ENCODE data around the gene CDKN2A. TPM values are rescaled to one million over a fixed set of nuclear protein-coding genes. Genes with fewer than 3 reads are reported as not detected.
A peak's percentile ranks its signal among the peaks of the same experiment; 100 is the strongest.

The CDKN2A gene
- 9.5 and 11.7 TPM in 2 replicates for total RNA-seq
- total RNA-seq (2013) = 7.1 TPM
- polyA plus RNA-seq = 5.6 and 6.4 TPM in 2 replicates
- polyA minus RNA-seq = 5.6 and 5.7 TPM in 2 replicates

DNA sequence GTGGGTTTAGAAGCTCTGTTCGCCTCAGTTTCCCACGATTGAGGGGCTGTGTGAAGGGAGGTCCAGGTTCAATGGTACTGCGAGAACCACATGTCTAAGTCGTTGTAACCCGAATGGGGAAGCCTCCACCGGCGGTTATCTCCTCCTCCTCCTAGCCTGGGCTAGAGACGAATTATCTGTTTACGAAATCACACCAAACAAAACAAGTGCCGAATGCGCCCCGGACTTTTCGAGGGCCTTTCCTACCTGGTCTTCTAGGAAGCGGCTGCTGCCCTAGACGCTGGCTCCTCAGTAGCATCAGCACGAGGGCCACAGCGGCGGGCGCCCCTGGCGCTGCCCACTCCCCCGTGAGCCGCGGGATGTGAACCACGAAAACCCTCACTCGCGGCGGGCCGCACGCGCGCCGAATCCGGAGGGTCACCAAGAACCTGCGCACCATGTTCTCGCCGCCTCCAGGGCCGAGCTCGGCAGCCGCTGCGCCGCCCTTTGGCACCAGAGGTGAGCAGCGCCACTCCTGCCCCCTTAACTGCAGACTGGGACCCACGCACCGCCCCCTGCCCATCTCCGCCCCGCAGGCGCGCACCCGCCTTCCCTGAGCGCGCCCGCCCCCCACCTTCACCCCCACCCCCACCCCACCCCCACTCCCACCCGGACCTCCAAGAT is at the start of gene CDKN2A:
Gene CDKN2A (minus strand): TSS at position 500 of the 663 bp plus-strand sequence.
- Histone ChIP-seq H3K36me3 (replicated peaks in 1 of 2; ENCODE audit: control extremely low read depth in 1 of 2, control insufficient read depth in 1 of 2, extremely low read depth in 1 of 2, insufficient read depth in 2 of 2, low read length in 1 of 2) (no peaks in the 10 kb centered on the region), H3K9ac (ENCODE audit: low read length) (peak within 1 kb of the TSS; percentile 96)
- peaks cover 12% of the 10 kb centered on the region for H3K27me3 Mint-ChIP-seq

DNA sequence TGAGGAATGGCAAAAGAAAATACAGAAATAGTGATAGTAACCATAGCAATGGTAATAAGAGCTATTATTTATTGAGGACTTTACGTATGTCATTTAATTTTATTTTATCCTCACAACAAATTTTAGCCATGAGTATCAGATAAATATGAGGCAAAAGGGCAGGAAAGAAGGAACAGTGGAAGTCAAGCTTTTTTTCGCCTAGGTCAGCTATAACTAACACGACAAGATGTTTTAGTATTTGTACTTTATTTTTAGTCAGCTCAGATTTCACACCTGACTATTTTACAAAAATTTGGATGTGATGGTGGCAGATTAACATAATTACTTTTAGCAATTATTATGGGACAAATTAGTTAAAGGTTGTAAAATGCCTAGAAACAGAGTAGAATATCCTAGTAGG is 49.7 kb upstream of the CDKN2A start:
- Mint-ChIP-seq H3K4me1 (no peaks in the 10 kb centered on the region), H3K9me3 (ENCODE audit: insufficient read depth) (no peaks in the 10 kb centered on the region), H3K27me3 (no peaks in the 10 kb centered on the region), H3K27ac (no peak overlapping the region), H3K4me3 (no peak overlapping the region)
- intact Hi-C loops (cut with micrococcal nuclease) = no loop called here
- no peaks in the 10 kb centered on the region for H3K79me2 ChIP-seq (ENCODE audit: control insufficient read depth, insufficient read depth, low read length)
- H3K4me2 ChIP-seq (replicated peaks; ENCODE audit: low read depth, low read length, poor library complexity, severe bottlenecking) = no peak overlapping the region
- H3K9ac ChIP-seq (ENCODE audit: low read length) = no peak overlapping the region
- CTCF ChIA-PET = no interaction called here
- no peaks in the 10 kb centered on the region for H3K9me3 ChIP-seq (ENCODE audit: control extremely low read depth in 1 of 3, control insufficient read depth in 2 of 3, insufficient read depth in 1 of 3, low read length in 2 of 3)
- TF ChIP-seq, protein P1, sequence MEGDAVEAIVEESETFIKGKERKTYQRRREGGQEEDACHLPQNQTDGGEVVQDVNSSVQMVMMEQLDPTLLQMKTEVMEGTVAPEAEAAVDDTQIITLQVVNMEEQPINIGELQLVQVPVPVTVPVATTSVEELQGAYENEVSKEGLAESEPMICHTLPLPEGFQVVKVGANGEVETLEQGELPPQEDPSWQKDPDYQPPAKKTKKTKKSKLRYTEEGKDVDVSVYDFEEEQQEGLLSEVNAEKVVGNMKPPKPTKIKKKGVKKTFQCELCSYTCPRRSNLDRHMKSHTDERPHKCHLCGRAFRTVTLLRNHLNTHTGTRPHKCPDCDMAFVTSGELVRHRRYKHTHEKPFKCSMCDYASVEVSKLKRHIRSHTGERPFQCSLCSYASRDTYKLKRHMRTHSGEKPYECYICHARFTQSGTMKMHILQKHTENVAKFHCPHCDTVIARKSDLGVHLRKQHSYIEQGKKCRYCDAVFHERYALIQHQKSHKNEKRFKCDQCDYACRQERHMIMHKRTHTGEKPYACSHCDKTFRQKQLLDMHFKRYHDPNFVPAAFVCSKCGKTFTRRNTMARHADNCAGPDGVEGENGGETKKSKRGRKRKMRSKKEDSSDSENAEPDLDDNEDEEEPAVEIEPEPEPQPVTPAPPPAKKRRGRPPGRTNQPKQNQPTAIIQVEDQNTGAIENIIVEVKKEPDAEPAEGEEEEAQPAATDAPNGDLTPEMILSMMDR (IDR thresholded peaks at IDR 0.05) = no peak
- no peak for TF ChIP-seq EZH2 (IDR thresholded peaks at IDR 0.05; ENCODE audit: borderline replicate concordance, insufficient read depth, low read depth, low read length, poor library complexity, severe bottlenecking)
- H4K20me1 ChIP-seq (ENCODE audit: control insufficient read depth, insufficient read depth, low read length, poor library complexity, severe bottlenecking) = no peaks in the 10 kb centered on the region
- no peaks in the 10 kb centered on the region for H3K36me3 ChIP-seq (replicated peaks in 1 of 2; ENCODE audit: control extremely low read depth in 1 of 2, control insufficient read depth in 1 of 2, extremely low read depth in 1 of 2, insufficient read depth in 2 of 2, low read length in 1 of 2)
- DNase-seq (no peak), ATAC-seq (ENCODE audit: low read depth) (no peak)
- no peak overlapping the region for H3K4me3 ChIP-seq (ENCODE audit: control extremely low read depth in 1 of 5, extremely low read depth in 1 of 5, insufficient read depth in 1 of 5, low read depth in 2 of 5, low read length in 4 of 5)
- no peak overlapping the region for H2AFZ ChIP-seq (ENCODE audit: insufficient read depth, low read depth, low read length, poor library complexity, severe bottlenecking)
- H3K27ac ChIP-seq (ENCODE audit: low read length in 2 of 2) = no peak overlapping the region
- no peaks in the 10 kb centered on the region for H3K4me1 ChIP-seq (ENCODE audit: control insufficient read depth in 2 of 2, insufficient read depth in 2 of 2, low read length in 2 of 2)
- H3K27me3 ChIP-seq (replicated peaks in 1 of 4; ENCODE audit: control extremely low read depth in 1 of 4, control insufficient read depth in 3 of 4, insufficient read depth in 4 of 4, low read length in 3 of 4) = no peaks in the 10 kb centered on the region
- POLR2A ChIA-PET = no interaction called here
- WGBS (ENCODE audit: insufficient coverage) = no CpG with 5 or more reads among the region's 3 CpGs

More for the DNA sequence above, at the start of gene CDKN2A:
- H3K79me2 ChIP-seq (ENCODE audit: control insufficient read depth, insufficient read depth, low read length) = peaks cover 9% of the 10 kb centered on the region
- H4K20me1 ChIP-seq (ENCODE audit: control insufficient read depth, insufficient read depth, low read length, poor library complexity, severe bottlenecking) = peaks cover 11% of the 10 kb centered on the region
- Mint-ChIP-seq H3K9me3 (ENCODE audit: insufficient read depth) (no peaks in the 10 kb centered on the region), H3K4me1 (peaks cover 24% of the 10 kb centered on the region), H3K4me3 (peak within 1 kb of the TSS; percentile 97), H3K27ac (peak within 1 kb of the TSS; percentile 95)
- intact Hi-C loops (cut with micrococcal nuclease) = loop anchor here (1.0 to 10.0 kb wide), 5 partner anchors 29 to 1309 kb away; partner anchors contain the start of genes FOCAD, IFNA1 and KLHL9
- H3K27ac ChIP-seq (ENCODE audit: low read length in 2 of 2) = peak within 1 kb of the TSS; percentile 87 to 94
- ChIA-PET POLR2A (interaction anchor here (0.6 to 1.7 kb wide), 2 partner anchors 15 to 1372 kb away, joined by 6 to 7 read pairs; partner anchors contain the start of gene CDKN2B), CTCF (interaction anchor here (0.6 to 6.8 kb wide), 10 partner anchors 8 to 459 kb away, joined by 3 to 60 read pairs (median 4); partner anchors contain the start of gene CDKN2B)
- peaks cover 19 to 27% of the 10 kb centered on the region in 2 donors for H3K4me1 ChIP-seq (ENCODE audit: control insufficient read depth in 2 of 2, insufficient read depth in 2 of 2, low read length in 2 of 2)
- DNase-seq (peak; percentile 80), ATAC-seq (ENCODE audit: low read depth) (peak; percentile 40)
- H3K4me2 ChIP-seq (replicated peaks; ENCODE audit: low read depth, low read length, poor library complexity, severe bottlenecking) = peak within 1 kb of the TSS; percentile 97
- H2AFZ ChIP-seq (ENCODE audit: insufficient read depth, low read depth, low read length, poor library complexity, severe bottlenecking) = peak within 1 kb of the TSS; percentile 88
- peak within 1 kb of the TSS; percentile 76 to 97 (median 86) for H3K4me3 ChIP-seq (ENCODE audit: control extremely low read depth in 1 of 5, extremely low read depth in 1 of 5, insufficient read depth in 1 of 5, low read depth in 2 of 5, low read length in 4 of 5)
- H3K27me3 ChIP-seq (replicated peaks in 1 of 4; ENCODE audit: control extremely low read depth in 1 of 4, control insufficient read depth in 3 of 4, insufficient read depth in 4 of 4, low read length in 3 of 4) = peaks cover 0 to 24% (median 13%) of the 10 kb centered on the region in 4 experiments
- WGBS (ENCODE audit: insufficient coverage) = 2% methylated on average over 41 of the region's 53 CpGs
- no peak for TF ChIP-seq EZH2 (IDR thresholded peaks at IDR 0.05; ENCODE audit: borderline replicate concordance, insufficient read depth, low read depth, low read length, poor library complexity, severe bottlenecking)
- peaks cover 0 to 11% (median 5%) of the 10 kb centered on the region in 3 donors for H3K9me3 ChIP-seq (ENCODE audit: control extremely low read depth in 1 of 3, control insufficient read depth in 2 of 3, insufficient read depth in 1 of 3, low read length in 2 of 3)
